Left lung (tissue), 10 donors: ENCODE results near the gene KDM3B. TPM values are rescaled to one million over a fixed set of nuclear protein-coding genes. Genes with fewer than 3 reads are reported as not detected.

Experiments
- ATAC-seq: fragments of 200-7000 bp; cut with Tn5 transposase; one replicate; pipeline ENCODE4 v1.9.1; 2020; ENCODE audit warnings: moderate library complexity
- DNase-seq, 4 donors: peaks; one replicate each; pipeline ENCODE4 v3.0.0-alpha.2; 2013 to 2020
- H3K27ac ChIP-seq, 2 donors: fragments of 200-600 bp; sonication (generic) in 1 of 2; one replicate each; pipeline versions ENCODE4 v1.5.0 to v1.8.0; 2020 to 2021
- H3K27me3 ChIP-seq, 2 donors: fragments of 200-600 bp; sonication (generic) in 1 of 2; one replicate each; pipeline versions ENCODE4 v1.5.0 to v1.8.0; 2020 to 2021
- H3K36me3 ChIP-seq, 2 donors: fragments of 200-600 bp; sonication (generic) in 1 of 2; one replicate each; pipeline versions ENCODE4 v1.5.0 to v1.8.0; 2020 to 2021
- H3K4me1 ChIP-seq, 2 donors: fragments of 200-600 bp; one replicate each; pipeline ENCODE4 v1.8.0; 2021
- H3K4me3 ChIP-seq, 2 donors: fragments of 200-600 bp; sonication (generic) in 1 of 2; one replicate each; pipeline versions ENCODE4 v1.5.0 to v1.8.0; 2020 to 2021; ENCODE audit warnings: mild to moderate bottlenecking in 1 of 2
- H3K9me3 ChIP-seq, 2 donors: fragments of 200-600 bp; sonication (generic) in 1 of 2; one replicate each; pipeline versions ENCODE4 v1.5.0 to v1.8.0; 2020 to 2021
- intact Hi-C, 2 donors: fragments of 100-400 bp; cut with DNase I; formaldehyde crosslinking; loops; one replicate each; pipeline versions ENCODE4 v1.11.2 to v1.14.2; 2022
- polyA plus RNA-seq, 6 donors: library from polyadenylated mRNA; unstranded; fragments of 120-200 nt; gene quantifications; one replicate each; pipeline ENCODE4 v1.2.1, GENCODE V29; 2013; ENCODE audit not compliant: insufficient read length in 6 of 6
- total RNA-seq, 2 donors: library from RNA; stranded (reverse); fragmentation: NEBNext Ultra II Directional; extraction: Animal tissue kit (Norgen Biotek cat#: 25700); gene quantifications; one replicate each; pipeline ENCODE4 v1.2.1, GENCODE V29; 2021
- TF ChIP-seq, protein P1 (sequence below), 2 donors: fragments of 200-600 bp; sonication (generic) in 1 of 2; IDR thresholded peaks; one replicate each; pipeline versions ENCODE4 v1.5.0 to v1.8.0; 2021; ENCODE audit warnings: antibody characterized with exemption in 2 of 2
- donor health status: DM: no; HTN: yes; CAD: no.
- donor health status: DM: no; HTN: no; CAD: no.

KDM3B gene
- total and polyA plus RNA-seq, 8 donors, result 47.5 to 96.3 (median 79.5) TPM

DNA sequence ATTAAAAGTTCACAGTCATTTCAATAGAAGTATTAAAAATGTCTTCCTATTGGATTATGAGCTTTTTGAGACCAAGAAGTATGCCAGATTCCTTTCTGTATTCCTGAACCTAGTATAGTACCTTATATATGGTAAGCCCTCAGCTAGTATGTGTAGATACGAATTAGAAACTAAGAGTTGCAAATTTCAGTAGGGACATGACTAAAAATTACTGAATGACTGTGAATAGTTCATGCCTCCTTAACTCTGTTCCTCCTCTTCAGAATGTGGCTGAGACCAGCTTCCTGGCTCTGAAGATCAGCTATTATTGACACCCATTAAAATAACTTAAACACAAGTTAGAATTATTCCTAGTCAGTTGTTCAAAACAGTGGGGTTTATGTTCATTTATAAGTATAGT, 19.7 kb downstream of the KDM3B start:
- TF ChIP-seq, protein P1, sequence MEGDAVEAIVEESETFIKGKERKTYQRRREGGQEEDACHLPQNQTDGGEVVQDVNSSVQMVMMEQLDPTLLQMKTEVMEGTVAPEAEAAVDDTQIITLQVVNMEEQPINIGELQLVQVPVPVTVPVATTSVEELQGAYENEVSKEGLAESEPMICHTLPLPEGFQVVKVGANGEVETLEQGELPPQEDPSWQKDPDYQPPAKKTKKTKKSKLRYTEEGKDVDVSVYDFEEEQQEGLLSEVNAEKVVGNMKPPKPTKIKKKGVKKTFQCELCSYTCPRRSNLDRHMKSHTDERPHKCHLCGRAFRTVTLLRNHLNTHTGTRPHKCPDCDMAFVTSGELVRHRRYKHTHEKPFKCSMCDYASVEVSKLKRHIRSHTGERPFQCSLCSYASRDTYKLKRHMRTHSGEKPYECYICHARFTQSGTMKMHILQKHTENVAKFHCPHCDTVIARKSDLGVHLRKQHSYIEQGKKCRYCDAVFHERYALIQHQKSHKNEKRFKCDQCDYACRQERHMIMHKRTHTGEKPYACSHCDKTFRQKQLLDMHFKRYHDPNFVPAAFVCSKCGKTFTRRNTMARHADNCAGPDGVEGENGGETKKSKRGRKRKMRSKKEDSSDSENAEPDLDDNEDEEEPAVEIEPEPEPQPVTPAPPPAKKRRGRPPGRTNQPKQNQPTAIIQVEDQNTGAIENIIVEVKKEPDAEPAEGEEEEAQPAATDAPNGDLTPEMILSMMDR (IDR thresholded peaks at IDR 0.05), result no peak
- no peak for DNase-seq
- Histone ChIP-seq H3K4me1 (peaks cover 11 to 52% of the 10 kb centered on the region in 2 donors), H3K27me3 (no peaks in the 10 kb centered on the region), H3K36me3 (peaks cover 0 to 42% of the 10 kb centered on the region in 2 donors), H3K4me3 (no peak overlapping the region), H3K27ac (no peak overlapping the region), H3K9me3 (no peaks in the 10 kb centered on the region)
- intact Hi-C loops, result no loop called here
- ATAC-seq, result no peak

DNA sequence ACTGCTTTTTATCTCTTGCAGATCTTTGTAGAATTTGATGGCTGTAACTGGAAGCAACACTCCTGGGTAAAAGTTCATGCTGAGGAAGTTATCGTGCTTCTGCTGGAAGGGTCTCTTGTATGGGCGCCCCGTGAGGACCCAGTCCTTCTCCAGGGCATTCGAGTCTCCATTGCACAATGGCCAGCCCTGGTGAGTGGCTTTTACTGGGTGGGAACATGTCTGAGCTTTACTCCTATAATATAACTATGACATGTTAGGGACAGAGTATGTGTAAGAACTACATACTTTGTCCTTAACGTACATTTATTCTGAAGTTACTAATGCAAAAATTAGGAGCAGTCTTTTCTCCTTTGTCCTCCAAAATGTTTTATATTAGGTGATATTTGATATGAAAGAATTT, 20.2 kb downstream of the KDM3B start:
- DNase-seq (no peak), ATAC-seq (no peak)
- Histone ChIP-seq H3K27ac (no peak overlapping the region), H3K4me1 (peaks cover 8 to 48% of the 10 kb centered on the region in 2 donors), H3K36me3 (peaks cover 0 to 47% of the 10 kb centered on the region in 2 donors), H3K27me3 (no peaks in the 10 kb centered on the region), H3K4me3 (no peak overlapping the region), H3K9me3 (no peaks in the 10 kb centered on the region)
- intact Hi-C loops, result no loop called here
- TF ChIP-seq, protein P1 (IDR thresholded peaks at IDR 0.05), result no peak

DNA sequence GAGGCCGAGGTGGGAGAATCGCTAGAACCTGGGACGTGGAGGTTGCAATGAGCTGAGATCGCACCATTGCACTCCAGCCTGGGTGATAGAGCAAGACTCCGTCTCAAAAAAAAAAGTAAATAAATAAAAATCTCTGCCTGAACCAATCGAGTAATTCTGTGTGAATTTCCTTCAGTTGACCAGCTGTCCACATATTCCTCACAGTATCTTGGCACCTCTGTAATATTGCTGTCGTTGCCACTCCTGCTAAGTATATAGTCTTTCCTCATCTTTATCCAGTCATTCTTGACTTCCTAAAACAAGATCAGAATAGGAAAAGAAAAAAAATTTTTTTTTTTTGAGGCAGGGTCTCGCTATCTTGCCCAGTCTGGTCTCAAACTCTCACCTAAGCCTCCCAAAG, 29.9 kb downstream of the KDM3B start:
- Histone ChIP-seq H3K4me3 (no peak overlapping the region), H3K36me3 (peaks cover 0 to 99% of the 10 kb centered on the region in 2 donors), H3K27me3 (no peaks in the 10 kb centered on the region), H3K4me1 (no peaks in the 10 kb centered on the region), H3K9me3 (no peaks in the 10 kb centered on the region), H3K27ac (no peak overlapping the region)
- DNase-seq (no peak), ATAC-seq (no peak)
- TF ChIP-seq, protein P1 (IDR thresholded peaks at IDR 0.05), result no peak
- intact Hi-C loops, result no loop called here

DNA sequence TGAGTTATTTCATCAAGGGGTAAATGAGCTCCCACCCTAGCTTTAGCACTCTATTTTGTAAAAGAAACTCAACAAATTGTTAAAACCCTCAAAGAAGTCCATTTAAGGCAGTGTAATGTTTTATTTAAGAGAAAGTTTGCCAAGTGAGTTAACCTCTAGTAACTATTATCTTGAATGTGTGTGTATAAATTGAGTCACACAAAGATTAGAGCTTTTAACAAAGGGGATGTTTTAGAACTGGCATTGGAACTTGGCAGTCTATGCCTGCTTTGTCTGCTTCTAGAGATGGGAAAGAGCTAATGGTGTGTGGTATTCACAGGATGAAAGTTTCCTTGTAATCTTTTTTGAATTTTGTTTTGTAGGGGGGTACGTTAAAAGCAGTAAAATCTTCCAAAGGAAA, 33.2 kb downstream of the KDM3B start:
- DNase-seq (no peak), ATAC-seq (no peak)
- Histone ChIP-seq H3K4me3 (no peak overlapping the region), H3K27me3 (no peaks in the 10 kb centered on the region), H3K9me3 (no peaks in the 10 kb centered on the region), H3K27ac (no peak overlapping the region), H3K36me3 (peaks cover 0 to 91% of the 10 kb centered on the region in 2 donors), H3K4me1 (no peaks in the 10 kb centered on the region)
- TF ChIP-seq, protein P1 (IDR thresholded peaks at IDR 0.05), result no peak
- intact Hi-C loops, result no loop called here

DNA sequence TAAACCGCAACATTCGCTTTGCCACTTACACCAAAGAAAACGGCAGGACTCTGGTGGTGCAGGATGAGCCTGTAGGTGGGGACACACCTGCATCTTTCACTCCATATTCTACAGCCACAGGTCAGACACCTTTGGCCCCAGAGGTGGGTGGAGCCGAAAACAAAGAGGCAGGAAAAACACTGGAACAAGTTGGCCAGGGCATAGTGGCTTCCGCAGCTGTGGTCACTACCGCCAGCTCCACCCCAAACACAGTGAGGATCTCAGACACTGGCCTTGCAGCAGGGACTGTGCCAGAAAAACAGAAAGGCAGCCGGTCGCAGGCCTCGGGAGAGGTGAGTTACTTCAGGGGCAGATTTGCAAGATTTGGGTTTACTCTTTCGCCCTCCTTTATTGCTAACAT, 33.8 kb downstream of the KDM3B start:
- Histone ChIP-seq H3K27ac (no peak overlapping the region), H3K4me3 (no peak overlapping the region), H3K9me3 (no peaks in the 10 kb centered on the region), H3K4me1 (no peaks in the 10 kb centered on the region), H3K27me3 (no peaks in the 10 kb centered on the region), H3K36me3 (peaks cover 0 to 91% of the 10 kb centered on the region in 2 donors)
- no peak for DNase-seq
- intact Hi-C loops, result no loop called here
- TF ChIP-seq, protein P1 (IDR thresholded peaks at IDR 0.05), result no peak
- no peak for ATAC-seq
